Neural cell (in vitro differentiated cells): ENCODE results near the gene MOSPD2.

Experiments
- CTCF ChIP-seq: fragments of 450-650 bp; IDR thresholded peaks from 2 replicates; pipeline ENCODE4 v1.5.1; 2014; ENCODE audit warnings: antibody characterized with exemption, mild to moderate bottlenecking, moderate library complexity; ENCODE audit not compliant: poor library complexity, severe bottlenecking
- EZH2 ChIP-seq: fragments of 200-600, 300-800 bp; shearing (Covaris generic), sonication (generic); IDR thresholded peaks from 2 replicates; pipeline ENCODE4 v1.6.1; 2014; ENCODE audit warnings: antibody characterized with exemption, low read length, borderline replicate concordance, mild to moderate bottlenecking; ENCODE audit not compliant: insufficient read depth, poor library complexity, severe bottlenecking
- POLR2AphosphoS5 ChIP-seq: IDR thresholded peaks from 2 replicates; pipeline ENCODE4 v1.6.1; 2012
- RAD21 ChIP-seq: fragments of 450-650 bp; conservative IDR thresholded peaks from 2 replicates; pipeline ENCODE4 v1.6.1; 2014; ENCODE audit warnings: antibody characterized with exemption, mild to moderate bottlenecking, moderate library complexity
- REST ChIP-seq: IDR thresholded peaks from 2 replicates; pipeline ENCODE4 v1.6.1; 2012; ENCODE audit warnings: borderline replicate concordance
- TAF1 ChIP-seq: IDR thresholded peaks from 2 replicates; pipeline ENCODE4 v1.6.1; 2012; ENCODE audit warnings: low read depth

GRCh38 chrX:14871767-14872166 is 1.5 kb upstream of the MOSPD2 start:
- TF ChIP-seq CTCF (no peak), POLR2AphosphoS5 (no peak), TAF1 (no peak), RAD21 (no peak), REST (no peak), EZH2 (no peak)
